GM13977 (cell line): Measurements from ENCODE around the gene SLC39A13.

Source experiments
- DNase-seq: peaks from one replicate; pipeline ENCODE4 v3.0.0; 2012; ENCODE audit warnings: low spot score
- in situ Hi-C: fragments of 300-500 bp; cut with MboI; formaldehyde crosslinking; loops from one replicate; pipeline ENCODE4 v1.12.0; 2022; ENCODE audit warnings: low sequenced_read_pairs, low pct_unique_long_range_greater_than_20kb, mixed read lengths, inconsistent platforms; ENCODE audit not compliant: unreplicated experiment
- TF ChIP-seq, protein P1 (sequence below): IDR thresholded peaks from 2 replicates; pipeline ENCODE4 v1.5.1; 2012; ENCODE audit warnings: mild to moderate bottlenecking, control low read depth; ENCODE audit not compliant: insufficient read depth; ENCODE audit errors: extremely low read depth, missing control alignments

The SLC39A13 gene

DNA sequence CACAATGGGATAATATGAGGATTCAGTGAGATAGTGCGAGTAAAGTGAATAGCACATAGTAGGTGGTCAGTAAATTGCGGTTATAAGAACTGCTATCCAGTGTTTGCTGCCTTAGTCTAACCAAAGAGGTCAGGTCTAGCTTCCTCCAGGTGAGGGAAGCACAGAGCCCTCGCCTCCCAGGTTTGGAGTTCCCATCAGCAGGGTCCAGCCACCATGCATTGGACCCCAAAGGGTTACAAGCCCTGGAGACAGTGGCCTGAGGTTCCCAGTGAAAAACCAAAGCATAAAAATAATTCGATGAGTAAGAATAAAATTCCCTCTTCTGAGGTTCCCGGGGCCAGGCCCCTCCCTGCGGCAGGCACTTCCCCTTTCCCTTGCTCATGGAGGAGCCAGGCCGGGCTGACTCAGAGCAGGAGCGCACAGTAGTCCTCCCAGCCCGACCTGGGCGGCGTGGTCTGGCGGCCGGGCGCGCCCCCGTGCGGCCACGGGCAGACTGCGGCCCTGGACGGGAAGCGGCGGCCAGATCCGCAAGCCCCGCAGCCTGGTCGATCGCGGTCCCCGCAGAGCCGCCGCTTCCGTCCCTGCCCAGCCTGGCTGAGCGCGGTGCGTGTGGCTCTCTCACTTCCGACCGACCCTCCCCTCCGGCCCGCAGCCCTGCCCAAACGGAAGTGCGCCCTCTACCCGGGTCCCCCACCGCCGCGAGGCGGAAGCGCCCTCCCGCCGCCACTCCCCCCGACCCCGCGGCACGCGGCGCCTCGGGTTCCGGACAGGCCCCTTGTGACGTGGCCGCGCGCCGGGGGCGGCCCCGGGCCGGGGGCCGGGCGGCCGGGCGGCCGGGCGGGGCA, at the start of gene SLC39A13:
Gene SLC39A13 (plus strand): TSS at position 845 of the 845 bp plus-strand sequence. CDS start 1,505 bp downstream, outside the sequence.
- TF ChIP-seq, protein P1, sequence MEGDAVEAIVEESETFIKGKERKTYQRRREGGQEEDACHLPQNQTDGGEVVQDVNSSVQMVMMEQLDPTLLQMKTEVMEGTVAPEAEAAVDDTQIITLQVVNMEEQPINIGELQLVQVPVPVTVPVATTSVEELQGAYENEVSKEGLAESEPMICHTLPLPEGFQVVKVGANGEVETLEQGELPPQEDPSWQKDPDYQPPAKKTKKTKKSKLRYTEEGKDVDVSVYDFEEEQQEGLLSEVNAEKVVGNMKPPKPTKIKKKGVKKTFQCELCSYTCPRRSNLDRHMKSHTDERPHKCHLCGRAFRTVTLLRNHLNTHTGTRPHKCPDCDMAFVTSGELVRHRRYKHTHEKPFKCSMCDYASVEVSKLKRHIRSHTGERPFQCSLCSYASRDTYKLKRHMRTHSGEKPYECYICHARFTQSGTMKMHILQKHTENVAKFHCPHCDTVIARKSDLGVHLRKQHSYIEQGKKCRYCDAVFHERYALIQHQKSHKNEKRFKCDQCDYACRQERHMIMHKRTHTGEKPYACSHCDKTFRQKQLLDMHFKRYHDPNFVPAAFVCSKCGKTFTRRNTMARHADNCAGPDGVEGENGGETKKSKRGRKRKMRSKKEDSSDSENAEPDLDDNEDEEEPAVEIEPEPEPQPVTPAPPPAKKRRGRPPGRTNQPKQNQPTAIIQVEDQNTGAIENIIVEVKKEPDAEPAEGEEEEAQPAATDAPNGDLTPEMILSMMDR: peak; percentile 97
- DNase-seq: peak; percentile 99
- in situ Hi-C loops: loop anchor here (25.0 kb wide), 1 partner anchor 704 kb away; no protein-coding TSS in a partner anchor

DNA sequence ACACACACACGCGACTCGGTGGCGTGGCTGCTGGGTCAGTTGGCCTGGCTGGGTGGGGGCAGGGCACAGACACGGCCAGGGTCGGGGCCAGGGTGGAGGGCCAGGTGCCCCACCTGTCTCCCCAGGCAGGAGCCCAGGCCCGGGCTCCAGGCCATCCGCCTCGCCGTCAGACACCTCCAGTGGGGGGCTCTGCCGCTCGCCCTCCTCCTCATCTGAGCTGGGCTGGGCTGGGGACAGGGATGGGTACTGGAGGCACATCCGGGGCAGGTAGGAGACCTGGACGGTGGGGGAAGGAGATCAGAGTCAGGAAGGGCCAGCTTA, 49.7 kb upstream of the SLC39A13 start:
- DNase-seq: no peak
- TF ChIP-seq, protein P1: no peak
- in situ Hi-C loops: no loop called here

DNA sequence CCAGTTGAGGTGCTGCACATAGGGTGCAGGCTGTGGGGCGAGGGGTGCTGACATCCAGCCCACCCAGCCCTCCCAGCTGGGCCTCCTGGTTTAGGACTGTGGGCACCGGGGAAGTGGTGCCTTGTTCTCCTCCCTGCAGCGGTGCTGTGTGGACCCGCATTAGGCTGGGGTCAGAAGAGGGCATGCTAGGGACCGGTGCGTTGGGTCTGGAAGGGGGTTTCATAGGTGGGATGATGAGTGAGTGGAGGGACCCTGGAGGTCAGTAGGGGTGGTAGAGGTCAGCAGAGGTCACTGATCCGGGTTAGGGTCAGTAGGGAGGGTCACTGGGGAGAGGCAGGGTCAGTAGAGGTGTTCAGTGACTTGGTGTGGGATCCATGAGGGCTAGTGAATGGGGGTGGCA, 49.2 kb upstream of the SLC39A13 start:
- in situ Hi-C loops: no loop called here

DNA sequence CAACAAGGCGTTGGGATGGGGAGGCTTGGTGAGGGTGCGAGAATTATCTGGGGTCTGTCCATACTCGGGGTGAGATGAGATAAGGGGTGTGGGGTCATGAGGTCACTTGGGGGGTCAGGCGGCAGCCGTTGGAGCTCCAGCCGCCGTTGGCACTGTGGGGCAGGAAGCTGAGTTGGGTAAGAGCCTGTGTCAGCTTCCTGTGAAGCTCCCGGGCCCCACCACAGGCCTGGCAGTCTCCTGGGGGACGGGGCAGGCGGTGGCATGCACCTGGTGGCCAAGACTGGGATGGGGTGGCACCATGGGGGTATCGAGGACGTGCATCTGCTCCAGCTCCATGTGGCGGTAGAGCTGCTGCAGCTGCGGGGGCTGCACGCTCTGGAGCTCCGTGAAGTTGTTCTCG, 48.8 kb upstream of the SLC39A13 start:
- TF ChIP-seq, protein P1: no peak
- in situ Hi-C loops: no loop called here
- no peak for DNase-seq

More for the DNA sequence above, 49.2 kb upstream of the SLC39A13 start:
- no peak for DNase-seq
- TF ChIP-seq, protein P1: no peak

DNA sequence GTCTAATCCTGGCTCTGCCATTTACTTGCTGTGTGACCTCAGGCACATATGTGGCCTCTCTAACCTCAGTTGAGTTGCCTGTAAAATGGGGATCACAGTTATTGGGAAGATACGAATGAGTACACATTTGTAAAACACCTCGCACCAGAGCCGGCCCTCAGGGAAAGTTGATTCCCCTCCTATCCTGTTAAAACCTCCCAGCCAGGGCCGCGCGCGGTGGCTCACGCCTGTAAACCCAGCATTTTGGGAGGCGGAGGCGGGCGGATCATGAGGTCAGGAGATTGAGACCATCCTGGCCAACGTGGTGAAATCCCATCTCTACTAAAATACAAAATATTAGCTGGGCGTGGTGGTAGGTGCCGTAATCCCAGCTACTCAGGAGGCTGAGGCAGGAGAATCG, 48.0 kb upstream of the SLC39A13 start:
- TF ChIP-seq, protein P1: no peak
- in situ Hi-C loops: no loop called here
- no peak for DNase-seq

DNA sequence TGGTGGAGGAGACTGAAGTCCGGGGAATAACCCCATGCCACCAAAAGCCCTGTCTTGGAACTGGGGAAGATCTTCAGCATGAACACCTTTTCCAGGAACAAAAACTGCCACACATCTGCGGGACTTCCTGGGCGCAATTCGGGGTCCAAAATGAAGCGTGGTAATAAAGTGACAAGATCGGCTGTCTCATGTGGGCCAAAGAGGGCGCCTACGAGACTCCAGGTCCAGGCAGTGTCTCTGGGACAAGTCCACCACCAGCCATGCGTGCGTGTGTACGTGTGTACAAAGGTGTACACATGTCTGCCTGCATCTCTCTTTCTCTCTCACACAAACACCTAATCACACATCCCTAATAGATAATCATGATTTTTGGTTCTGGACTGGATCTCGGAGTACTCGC, 47.0 kb upstream of the SLC39A13 start:
- in situ Hi-C loops: no loop called here
- TF ChIP-seq, protein P1: no peak
- DNase-seq: no peak
